HL-60/S4 treated with phorbol 12-myristate 13-acetate at 8.2 ng/mL for 4 days and 3 days (cell line): Measurements from ENCODE around the gene TCIRG1.
"Not testable (repeated sequence)": the region's sequence is repeated elsewhere in the genome, so short reads cannot be mapped to it uniquely, and the experiment has no call there.

Experiments
- in situ Hi-C: fragments of 300-500 bp; cut with MboI; formaldehyde crosslinking; loops from 2 replicates; pipeline ENCODE4 v1.15.0; 2022; ENCODE audit warnings: low sequenced_read_pairs

TCIRG1 gene

GRCh38 chr11:68082481-68082880 lies 43.7 kb downstream of the TCIRG1 start:
- in situ Hi-C loops, result no loop called here

- in situ Hi-C loops, result no loop called here
Observed at GRCh38 chr11:68083517-68083916, 44.7 kb downstream of the TCIRG1 start.

- in situ Hi-C loops, result no loop called here
Observed at GRCh38 chr11:68089679-68090078, 50.9 kb downstream of the TCIRG1 start.

- in situ Hi-C loops, result no loop called here
Observed at GRCh38 chr11:68090287-68090686, 51.5 kb downstream of the TCIRG1 start.

- in situ Hi-C loops, result no loop called here
Observed at GRCh38 chr11:68090706-68091105, 51.9 kb downstream of the TCIRG1 start.

GRCh38 chr11:68092411-68092810 lies 53.6 kb downstream of the TCIRG1 start:
- in situ Hi-C loops, result no loop called here

GRCh38 chr11:68092946-68093345 lies 54.1 kb downstream of the TCIRG1 start:
- in situ Hi-C loops, result not testable (repeated sequence)

GRCh38 chr11:68093565-68093964 lies 54.7 kb downstream of the TCIRG1 start:
- in situ Hi-C loops, result no loop called here

- in situ Hi-C loops, result no loop called here
Observed at GRCh38 chr11:68096962-68097361, 58.1 kb downstream of the TCIRG1 start.

- in situ Hi-C loops, result no loop called here
Observed at GRCh38 chr11:68099057-68099456, 60.2 kb downstream of the TCIRG1 start.

- in situ Hi-C loops, result no loop called here
Observed at GRCh38 chr11:68099474-68100405, 60.9 kb downstream of the TCIRG1 start.
